NCI-H2227 (cell line): Measurements from ENCODE around the gene ST7.
"Not testable (repeated sequence)": the region's sequence is repeated elsewhere in the genome, so short reads cannot be mapped to it uniquely, and the experiment has no call there.

Experiments used
- DNase-seq: peaks from one replicate; lab custom pipeline; 2025; ENCODE audit not compliant: unreplicated experiment; lab: John Stamatoyannopoulos, UW

Gene ST7

DNA sequence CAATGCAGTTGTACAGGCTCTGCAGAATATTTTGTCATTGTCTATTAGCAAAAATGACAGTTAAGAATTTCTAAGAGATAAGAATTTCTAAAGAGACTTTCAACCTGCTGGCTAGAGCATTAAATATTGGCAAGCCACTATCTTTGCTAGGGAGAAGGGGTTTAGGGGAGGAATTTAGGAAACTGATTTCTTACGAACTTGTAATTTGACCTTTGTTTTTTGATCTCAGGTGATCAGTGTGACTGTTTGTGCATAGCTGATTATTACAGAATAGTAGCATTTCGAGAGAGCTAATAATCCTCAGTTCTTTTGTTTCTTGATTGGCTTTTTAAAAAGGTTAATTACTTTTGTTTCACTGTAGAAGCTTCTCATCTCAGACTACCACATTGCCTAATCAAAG, 68.1 kb downstream of the ST7 start:
- no peak for DNase-seq

DNA sequence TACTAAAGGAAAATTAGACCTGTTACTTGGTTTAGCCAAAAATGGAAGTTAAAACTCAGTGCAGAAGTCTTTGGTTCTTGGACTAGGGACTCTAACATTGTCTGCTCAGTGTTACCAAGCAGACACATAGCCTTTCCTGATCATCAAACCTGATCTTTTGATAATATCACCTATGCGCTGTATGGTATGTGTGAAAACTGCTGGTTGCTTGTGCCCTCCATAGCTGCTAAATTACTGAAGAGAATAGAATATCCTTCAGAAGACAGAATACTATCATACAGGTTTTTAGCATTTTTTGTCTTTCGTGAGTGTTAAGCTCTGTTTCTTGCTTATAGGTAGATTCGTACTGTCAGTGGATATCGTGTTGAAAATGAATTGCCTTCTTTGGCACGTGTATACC, 68.7 kb downstream of the ST7 start:
- DNase-seq = no peak

DNA sequence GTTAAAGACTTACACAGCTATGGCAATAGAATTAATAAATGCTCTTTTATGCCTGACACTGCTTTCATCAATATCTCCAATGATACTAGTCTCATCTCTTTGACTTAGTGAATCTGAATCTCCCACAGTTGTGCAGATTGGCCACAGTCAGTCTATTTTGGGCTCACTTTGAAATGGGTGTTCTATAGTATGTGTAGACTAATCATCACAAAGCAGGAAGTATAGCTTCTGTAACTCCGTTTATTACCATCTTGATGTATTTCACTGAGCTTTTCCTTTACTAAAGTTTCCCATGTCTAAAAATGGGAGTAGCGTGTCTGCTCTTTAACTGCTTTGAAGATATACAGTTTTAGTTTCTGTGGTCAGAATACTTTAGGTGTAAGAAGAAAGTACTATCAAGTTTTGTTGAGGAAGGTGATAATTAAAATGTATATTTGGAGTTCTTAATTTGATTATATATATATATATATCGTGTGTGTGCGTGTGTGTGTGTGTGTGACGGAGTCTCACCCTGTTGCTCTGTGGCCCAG, 70.1 kb downstream of the ST7 start:
- DNase-seq = no peak

DNA sequence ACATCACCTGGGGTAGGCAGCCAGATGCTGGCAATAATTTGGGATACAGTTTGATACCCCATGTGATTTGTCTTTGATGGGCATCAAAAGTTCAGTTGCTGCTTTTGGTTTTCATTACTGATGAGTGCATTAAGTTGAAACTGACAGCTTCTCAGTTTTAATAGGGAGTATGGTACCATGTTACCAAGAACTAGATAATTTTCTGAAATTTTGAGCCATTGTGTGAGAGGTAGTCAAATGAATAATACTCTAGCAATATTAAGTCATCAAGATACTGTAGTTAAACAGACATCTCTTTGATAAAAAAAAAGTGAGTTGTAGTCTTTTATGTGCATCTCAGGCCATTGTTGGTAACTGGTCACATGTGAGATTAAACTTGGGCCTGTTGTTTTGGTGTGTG, 71.5 kb downstream of the ST7 start:
- no peak for DNase-seq

DNA sequence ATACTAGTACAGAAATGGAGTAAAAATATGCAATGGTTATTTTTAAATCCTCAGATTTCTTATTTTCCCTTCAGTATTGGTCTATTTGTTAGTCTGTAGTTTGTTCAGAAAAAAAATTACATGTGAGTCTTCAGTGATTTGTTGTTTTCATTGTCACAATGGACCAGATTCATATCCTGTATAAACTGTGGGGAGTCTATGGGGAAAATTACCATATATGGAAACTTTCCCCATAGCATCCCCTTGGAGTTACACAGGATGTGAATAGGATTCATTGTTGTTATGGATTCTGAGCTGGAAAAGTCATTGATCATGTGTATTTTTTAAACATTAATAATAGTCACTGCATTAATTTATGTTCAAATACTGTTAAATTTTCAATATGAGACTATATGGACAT, 72.6 kb downstream of the ST7 start:
- DNase-seq = no peak

DNA sequence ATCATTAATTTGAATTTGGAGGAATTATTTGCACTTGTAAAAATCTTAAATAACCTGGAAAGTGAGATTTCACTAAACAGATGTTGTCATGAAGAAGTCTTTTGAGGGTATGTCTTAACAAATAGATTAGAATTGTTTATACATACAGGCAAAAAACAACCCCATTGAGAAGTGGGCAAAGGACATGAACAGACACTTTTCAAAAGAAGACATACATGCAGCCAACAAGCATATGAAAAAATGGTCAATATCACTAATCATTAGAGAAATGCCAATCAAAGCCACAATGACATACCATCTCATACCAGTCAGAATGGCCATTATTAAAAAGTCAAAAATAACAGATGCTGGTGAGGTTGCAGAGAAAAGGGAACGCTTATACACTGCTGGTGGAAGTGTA, 77.0 kb downstream of the ST7 start:
- not testable (repeated sequence) for DNase-seq

DNA sequence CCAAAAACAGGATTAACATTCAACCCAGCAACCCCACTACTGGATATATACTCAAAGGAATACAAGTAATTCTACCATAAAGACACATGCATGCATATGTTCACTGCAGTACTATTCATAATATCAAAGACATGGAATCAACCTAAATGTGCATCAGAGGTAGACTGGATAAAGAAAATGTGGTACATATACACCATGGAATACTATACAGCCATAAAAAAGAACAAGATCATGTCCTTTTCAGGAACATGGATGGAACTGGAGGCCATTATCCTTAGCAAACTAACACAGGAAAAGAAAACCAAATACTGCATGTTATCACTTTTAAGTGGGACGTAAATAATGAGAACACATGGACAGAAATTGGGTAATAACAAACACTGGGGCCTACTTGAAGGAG, 77.5 kb downstream of the ST7 start:
- not testable (repeated sequence) for DNase-seq

DNA sequence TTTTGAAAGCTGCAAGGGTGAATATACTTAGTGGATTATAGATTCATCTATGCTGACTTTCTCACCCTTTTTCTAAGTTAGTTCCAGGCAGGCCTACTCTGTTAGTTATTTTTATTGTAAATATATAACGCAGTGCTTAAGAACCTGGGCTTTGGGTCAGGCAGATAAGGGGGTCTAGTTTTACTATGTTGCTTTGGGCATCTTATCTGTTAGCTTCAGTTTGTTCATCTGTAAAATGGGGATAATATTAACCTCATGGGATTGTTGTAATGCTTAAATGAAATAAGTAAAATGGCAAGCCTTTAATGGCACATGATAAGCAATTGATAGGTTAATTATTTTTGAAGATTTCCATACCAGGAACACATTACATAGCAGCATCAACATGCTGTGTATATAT, 79.5 kb downstream of the ST7 start:
- no peak for DNase-seq

DNA sequence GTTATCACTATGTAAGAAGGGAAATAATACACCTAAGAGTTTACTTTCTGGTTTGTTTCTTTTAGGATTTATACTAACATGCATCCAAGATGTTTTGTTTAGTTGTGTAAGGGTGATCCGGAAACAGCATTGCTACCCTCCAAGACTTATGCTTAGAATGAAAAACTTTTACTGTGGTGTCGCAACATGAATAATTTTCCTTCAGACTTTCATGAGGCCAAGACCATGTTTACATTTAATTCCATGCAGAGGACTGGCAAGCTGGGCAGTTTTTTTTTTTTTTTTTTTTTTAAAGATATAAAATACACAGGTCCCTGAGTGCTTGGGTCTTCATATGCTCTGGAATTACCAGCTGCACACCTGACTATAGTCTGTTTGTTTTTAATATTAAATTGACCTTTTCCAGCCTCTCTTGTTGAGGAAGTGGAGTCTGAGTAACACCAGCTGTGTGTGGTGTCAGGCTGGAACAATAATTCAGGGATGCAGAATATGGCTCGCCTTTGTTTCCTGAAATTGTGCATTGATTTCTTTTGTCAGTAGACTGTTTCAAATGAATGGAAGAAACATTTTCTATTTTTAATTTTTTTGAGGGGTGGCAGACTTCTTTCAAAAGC, 81.7 kb downstream of the ST7 start:
- DNase-seq = no peak

DNA sequence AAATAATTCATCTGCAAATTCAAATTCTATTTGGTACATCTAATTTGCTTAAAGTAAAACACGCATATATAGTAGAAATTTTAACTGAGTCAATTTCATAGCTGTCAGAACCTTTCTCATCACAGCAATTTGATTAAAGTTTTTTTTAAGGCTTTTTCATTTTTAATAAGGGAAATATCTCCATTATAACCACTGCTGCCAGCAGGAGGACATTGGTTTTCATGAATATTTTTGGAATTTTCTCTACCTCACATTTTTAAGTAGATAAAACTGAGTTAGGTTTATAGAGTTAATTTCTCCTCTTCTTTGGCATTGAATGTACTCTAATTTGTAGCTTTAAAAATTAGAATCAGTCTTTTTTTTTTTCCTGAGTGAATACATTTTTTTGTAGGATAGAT, 82.2 kb downstream of the ST7 start:
- DNase-seq = no peak

DNA sequence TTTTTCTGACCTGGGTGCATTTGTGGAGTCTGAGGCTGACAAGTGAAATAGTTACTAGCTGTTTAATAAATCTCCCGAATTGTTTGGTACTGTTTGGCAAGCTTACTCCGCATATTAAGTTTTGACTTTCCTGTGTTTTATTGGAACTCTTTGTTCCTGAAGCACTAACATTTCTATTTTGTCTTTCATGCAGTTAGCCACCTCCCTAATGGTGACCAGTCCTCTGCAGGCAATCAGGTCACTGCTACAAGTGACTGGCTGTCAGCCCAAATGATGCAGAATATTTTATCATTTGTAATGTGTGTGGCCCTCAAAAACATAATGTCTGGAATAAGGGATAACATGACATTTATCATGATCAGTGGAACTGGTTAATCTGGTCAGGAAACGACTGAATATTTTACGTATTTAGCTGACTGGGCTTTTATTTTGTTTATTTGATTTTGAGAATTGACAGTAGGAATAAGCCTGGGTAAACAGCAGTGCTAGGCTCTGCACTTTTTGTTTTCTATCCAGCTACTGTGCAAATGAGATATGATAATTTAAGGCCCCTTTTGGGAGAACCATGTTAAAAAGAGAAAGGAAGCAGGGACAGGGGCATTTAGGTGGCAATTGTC, 82.9 kb downstream of the ST7 start:
- DNase-seq = no peak

DNA sequence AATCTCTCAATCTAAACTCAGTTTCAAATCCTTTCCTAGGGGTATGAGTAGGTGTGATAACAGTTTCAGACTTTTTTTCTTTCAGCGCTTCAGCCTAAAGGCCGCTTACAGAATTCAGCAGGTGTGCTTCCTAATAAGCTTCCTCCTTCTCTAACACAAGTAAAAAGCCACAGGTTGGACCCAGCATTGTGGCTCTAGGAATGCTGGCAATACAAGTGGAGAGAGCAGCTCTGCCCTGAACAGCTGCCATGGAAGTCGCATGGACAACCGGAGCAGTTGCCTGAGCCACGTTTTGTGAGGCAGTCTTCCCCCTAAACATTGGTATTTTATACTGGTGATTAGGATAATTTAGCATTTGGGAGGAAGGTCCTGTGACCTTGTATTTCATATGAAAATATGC, 83.5 kb downstream of the ST7 start:
- no peak for DNase-seq

DNA sequence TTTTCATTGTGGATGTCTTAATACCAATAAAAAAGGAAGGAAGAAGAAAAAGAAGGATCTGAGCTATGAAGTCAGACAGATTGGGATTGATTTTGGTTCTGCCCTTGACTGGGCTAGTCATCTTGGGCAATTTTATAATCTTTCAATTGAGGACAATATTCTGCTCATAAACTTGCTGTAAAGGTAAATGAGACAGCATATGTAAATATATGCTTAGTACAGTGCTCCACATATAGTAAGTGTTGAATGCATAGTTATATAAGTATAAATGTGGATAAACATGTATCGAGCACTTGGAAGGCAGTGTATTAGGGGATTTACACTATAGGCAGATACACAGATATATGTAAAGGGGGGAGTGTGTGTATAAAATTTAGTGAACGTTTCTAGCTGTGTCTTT, 85.1 kb downstream of the ST7 start:
- no peak for DNase-seq

DNA sequence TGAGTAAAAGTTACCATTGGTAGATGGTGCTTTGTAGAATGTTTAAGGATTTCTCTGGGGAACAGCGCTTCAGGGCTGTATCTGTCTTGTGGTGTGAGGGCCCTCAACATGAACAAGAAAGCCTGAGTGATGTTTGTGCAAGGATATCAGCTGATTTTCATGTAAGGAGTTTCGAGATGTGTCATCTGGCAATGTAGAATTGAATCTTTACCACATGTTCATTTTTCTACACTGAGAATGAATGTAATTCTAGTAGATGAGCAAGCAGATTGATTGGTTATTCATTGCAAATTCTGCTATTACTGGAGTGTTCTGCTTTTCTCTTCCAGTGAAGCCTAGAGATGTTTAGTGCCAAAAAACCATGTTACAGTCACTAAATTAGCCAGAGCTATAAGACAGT, 87.7 kb downstream of the ST7 start:
- no peak for DNase-seq

DNA sequence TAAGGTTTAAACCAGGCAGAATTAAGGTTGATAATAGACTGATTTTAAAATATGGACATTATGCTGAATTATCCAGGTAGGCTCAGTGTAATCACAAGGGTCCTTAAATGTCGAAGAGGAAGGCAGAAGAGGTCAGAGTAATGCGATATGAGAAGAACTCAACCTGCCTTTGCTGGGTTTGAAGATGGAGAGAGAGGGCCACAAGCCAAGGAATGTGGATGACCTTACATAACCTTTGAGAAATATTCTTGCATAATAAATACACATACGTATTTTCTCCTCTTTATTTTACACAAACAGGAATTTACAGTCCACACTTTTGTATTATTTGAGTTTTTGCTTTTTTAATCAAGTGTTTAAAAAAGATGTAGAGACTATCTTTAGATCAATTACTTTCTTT, 88.5 kb downstream of the ST7 start:
- no peak for DNase-seq

DNA sequence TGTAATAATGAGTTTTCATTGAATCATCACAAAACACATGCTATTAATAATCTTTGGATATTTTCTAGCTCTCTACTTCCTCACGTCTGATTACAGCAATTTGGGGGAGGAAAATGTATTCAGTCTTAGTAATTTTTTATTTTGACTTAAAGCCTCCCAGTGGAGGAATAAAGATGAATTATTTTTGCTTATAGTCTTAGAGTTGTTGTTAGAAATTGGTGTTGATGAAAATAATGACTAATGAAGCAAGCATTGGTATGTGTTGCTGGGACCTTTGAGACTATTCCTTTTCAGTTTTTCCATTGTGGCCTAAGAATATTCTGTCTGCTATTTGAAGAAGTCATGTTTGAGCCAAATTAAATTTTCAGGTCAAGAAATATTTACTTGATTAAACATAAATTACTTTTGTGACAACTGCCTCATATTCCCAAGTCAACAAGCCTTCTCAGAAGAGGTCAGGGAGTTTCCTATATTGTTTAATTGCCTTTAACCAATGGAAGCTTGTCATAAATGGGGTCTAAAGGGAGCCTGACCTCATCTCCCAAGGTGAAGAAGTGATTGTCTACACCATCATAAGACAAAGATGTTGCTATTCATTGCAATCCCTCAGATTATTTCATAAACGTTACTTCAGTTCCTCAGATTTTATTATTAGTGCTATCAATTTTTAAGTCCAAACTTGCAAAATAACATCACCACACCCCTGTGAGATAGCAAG, 90.0 kb downstream of the ST7 start:
- DNase-seq = no peak

DNA sequence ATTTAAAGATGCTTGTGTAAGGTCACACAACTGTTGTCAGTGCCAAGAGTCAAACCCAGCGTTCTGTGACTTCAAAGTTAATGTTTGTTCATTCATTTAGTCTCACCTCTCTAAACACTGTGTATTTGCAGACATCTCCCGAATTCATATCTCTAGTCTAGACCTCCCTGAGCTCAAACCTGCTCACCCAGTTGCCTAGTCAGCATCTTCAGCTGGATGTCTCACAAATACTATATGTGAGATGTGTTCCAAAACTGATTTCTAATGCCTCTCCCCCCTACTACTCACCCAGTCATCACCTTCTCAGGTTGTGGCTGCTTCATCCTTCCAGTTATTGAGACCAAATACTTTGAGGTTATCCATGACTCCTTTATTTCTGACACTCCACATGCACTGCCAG, 91.4 kb downstream of the ST7 start:
- DNase-seq = no peak

DNA sequence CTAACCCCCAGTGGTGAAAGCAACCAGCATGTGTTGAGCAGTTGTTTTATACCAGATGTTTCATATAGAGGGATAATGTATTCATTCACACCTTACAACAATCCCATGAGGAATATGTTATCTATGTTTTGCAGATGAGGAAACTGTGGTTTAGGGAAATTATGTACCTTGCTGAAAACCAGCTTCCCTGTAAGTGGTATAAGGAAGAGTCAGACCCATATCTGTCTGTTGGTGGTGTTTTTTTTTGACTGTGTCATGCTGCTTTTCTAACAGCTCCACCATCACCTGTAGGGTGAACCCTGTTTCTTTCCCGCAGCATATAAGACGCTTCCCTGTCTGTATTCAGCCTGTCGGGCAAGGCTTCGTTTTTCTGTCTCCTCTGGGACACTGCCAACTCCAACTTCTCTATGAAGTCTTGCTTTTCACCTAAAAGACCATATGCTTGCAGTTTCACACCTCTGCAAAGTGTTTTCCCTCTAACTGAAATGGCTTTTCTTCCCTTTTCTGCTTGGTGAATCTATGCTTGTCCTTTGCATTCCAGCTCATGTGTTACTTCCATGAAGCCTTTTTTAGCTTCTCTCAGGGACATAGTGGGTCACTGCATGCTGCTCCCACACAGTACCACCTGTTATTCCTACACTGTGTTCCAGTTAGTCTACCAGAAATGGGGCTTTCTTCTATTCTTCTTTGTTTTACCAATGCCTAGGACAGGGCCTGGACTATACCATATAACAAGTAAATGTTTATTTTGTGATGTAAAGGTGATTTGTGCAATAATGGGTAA, 92.8 kb downstream of the ST7 start:
- no peak for DNase-seq

DNA sequence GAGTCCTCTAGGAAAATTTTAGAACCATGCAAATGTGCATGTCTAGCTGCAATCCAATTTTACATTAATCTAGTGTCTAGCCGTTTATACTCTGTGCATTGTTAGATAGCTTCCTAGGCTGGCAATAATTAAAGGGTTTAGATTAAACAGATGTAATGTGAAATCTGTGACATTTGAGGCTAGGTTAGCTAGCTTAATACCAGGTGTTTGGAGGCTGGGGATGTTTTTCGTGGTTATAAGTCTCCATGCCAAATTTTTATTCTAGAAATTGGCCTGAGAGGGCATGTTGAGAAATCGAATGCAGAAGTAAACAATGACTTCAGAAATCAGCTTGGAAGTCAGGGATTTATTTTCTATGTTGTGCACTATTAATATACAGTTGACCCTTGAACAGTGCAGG, 94.2 kb downstream of the ST7 start:
- no peak for DNase-seq

DNA sequence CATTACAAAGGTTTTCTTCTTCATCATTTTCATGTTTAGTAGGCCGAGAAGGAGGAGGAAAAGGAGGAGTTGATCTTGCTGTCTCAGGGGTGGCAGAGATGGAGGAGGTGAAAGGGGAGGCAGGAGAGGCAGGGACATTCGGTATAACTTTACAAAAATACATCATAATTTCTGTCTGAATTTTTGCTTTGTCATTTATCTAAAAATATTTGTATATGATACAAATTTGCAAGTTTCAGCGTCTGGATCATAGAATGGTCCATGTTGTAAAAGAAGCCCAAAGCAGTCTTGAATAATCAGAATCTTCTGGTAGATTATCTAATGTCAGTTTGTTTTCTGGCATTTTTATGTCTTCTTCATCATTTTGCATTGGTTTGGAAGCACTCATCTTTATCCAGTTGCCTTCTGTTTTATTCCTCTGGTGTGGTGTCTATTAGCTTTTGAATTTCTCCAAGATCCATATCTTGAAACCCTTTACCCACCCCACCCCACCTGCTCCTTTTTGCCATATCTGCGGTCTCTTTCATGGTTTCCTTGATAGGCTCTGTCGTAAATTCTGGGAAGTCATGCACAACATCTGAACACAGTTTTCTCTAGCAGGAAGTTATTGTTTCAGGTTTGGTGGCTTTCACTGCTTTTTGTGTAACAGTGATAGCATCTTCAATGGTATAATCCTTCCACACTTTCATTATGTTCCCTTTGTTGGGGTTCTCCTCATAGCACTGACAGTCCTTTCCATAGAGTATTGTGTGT, 95.0 kb downstream of the ST7 start:
- DNase-seq = no peak

DNA sequence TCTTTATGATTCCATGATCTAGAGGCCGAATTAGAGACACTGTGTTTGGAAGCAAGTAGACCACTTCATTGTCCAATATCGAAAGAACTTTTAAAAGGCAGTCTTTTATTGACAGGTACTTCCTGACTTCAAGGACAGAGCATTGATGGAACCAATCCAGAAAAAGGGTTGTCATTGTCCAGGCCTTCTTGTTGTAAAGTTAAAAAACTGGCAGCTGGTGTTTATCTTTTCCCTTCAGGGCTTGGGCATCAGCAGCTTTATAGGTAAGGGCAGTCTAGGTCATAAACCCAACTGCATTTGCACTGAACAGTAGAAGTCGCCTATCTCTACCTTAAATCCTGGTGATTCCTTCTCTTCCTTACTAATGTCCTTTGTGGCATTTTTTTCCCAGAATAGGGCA, 95.6 kb downstream of the ST7 start:
- DNase-seq = no peak
